ENCODE data around the gene ANAPC15.

ANAPC15 gene

DNA sequence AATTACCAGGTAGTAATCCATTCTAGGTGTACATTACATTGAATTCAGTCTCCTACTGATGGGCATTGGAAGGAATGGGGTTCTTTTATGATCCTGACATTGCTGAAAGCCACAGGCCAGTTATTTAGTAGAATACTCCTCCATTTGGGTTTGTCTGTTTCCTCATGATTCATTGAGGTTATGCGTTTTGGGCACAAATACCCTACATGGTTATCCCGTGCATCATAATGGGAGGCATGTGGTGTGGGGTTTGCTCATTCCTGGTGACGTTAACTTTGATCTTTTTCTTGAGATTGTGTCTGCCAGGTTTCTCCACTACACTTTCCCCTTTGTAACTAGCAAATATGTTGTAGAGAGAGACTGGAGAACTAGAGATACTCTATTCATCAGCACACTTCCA lies 28.6 kb upstream of the ANAPC15 start:
- Histone ChIP-seq H3K4me3 (IDR thresholded peaks at IDR 0.05; ENCODE audit: insufficient read depth, low read depth, low read length) (no peak overlapping the region), H3K4me2 (no peak overlapping the region), H3K4me1 (ENCODE audit: low read depth, poor library complexity, severe bottlenecking) (peaks cover 4% of the 10 kb centered on the region), H4K20me1 (ENCODE audit: insufficient read depth) (no peaks in the 10 kb centered on the region), H3K27ac (no peak overlapping the region), H3K9ac (no peak overlapping the region), H3K36me3 (ENCODE audit: insufficient read depth) (no peaks in the 10 kb centered on the region), H3K27me3 (ENCODE audit: insufficient read depth, low read depth) (no peaks in the 10 kb centered on the region), H2AFZ (ENCODE audit: low read depth) (no peak overlapping the region), H3K79me2 (ENCODE audit: insufficient read depth, low read depth) (no peaks in the 10 kb centered on the region)
- no peak for TF ChIP-seq CTCF (conservative IDR thresholded peaks at IDR 0.05; ENCODE audit: low read depth, low read length)

- Histone ChIP-seq H3K4me1 (ENCODE audit: low read depth, poor library complexity, severe bottlenecking) (peaks cover 4% of the 10 kb centered on the region), H3K4me2 (no peak overlapping the region), H3K9ac (no peak overlapping the region), H3K79me2 (ENCODE audit: insufficient read depth, low read depth) (no peaks in the 10 kb centered on the region), H3K36me3 (ENCODE audit: insufficient read depth) (no peaks in the 10 kb centered on the region), H4K20me1 (ENCODE audit: insufficient read depth) (no peaks in the 10 kb centered on the region), H2AFZ (ENCODE audit: low read depth) (no peak overlapping the region), H3K27me3 (ENCODE audit: insufficient read depth, low read depth) (no peaks in the 10 kb centered on the region), H3K27ac (no peak overlapping the region), H3K4me3 (IDR thresholded peaks at IDR 0.05; ENCODE audit: insufficient read depth, low read depth, low read length) (no peak overlapping the region)
- no peak for TF ChIP-seq CTCF (conservative IDR thresholded peaks at IDR 0.05; ENCODE audit: low read depth, low read length)
These were observed 28.2 kb upstream of the ANAPC15 start for GRCh38 chr11:72140661-72141060.

- no peaks in the 10 kb centered on the region for H4K20me1 ChIP-seq (ENCODE audit: insufficient read depth)
- no peak overlapping the region for H3K9ac ChIP-seq
- no peak overlapping the region for H3K4me3 ChIP-seq (IDR thresholded peaks at IDR 0.05; ENCODE audit: insufficient read depth, low read depth, low read length)
- H3K27ac ChIP-seq = no peak overlapping the region
- H2AFZ ChIP-seq (ENCODE audit: low read depth) = no peak overlapping the region
- H3K4me2 ChIP-seq = no peak overlapping the region
- H3K4me1 ChIP-seq (ENCODE audit: low read depth, poor library complexity, severe bottlenecking) = peaks cover 4% of the 10 kb centered on the region
- no peak for TF ChIP-seq CTCF (conservative IDR thresholded peaks at IDR 0.05; ENCODE audit: low read depth, low read length)
- no peaks in the 10 kb centered on the region for H3K79me2 ChIP-seq (ENCODE audit: insufficient read depth, low read depth)
- no peaks in the 10 kb centered on the region for H3K27me3 ChIP-seq (ENCODE audit: insufficient read depth, low read depth)
- H3K36me3 ChIP-seq (ENCODE audit: insufficient read depth) = no peaks in the 10 kb centered on the region
These were observed 27.0 kb upstream of the ANAPC15 start for GRCh38 chr11:72139500-72139899.

DNA sequence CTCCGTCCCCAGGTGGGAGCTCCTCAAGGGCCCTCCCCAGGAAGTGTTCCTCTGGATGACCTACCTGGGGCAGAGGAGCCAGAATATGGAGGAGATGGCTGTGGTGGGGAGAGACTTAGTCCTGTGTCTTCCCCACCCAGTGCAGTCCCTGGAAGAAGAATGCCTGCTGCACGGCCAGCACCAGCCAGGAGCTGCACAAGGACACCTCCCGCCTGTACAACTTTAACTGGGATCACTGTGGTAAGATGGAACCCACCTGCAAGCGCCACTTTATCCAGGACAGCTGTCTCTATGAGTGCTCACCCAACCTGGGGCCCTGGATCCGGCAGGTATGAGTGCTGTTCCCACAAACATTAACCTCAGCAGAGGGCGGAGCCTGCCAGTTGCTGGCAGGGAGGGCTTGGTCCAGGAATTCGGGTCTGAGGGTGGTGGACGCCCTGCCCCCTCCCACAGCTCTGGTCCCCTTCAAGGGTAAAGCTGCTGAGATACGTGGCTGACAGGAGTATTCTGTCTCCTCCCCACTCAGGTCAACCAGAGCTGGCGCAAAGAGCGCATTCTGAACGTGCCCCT lies 26.4 kb upstream of the ANAPC15 start:
- no peaks in the 10 kb centered on the region for H3K79me2 ChIP-seq (ENCODE audit: insufficient read depth, low read depth)
- H3K27ac ChIP-seq = no peak overlapping the region
- no peaks in the 10 kb centered on the region for H4K20me1 ChIP-seq (ENCODE audit: insufficient read depth)
- H3K36me3 ChIP-seq (ENCODE audit: insufficient read depth) = no peaks in the 10 kb centered on the region
- H3K4me1 ChIP-seq (ENCODE audit: low read depth, poor library complexity, severe bottlenecking) = peaks cover 3% of the 10 kb centered on the region
- H3K4me2 ChIP-seq = no peak overlapping the region
- H3K4me3 ChIP-seq (IDR thresholded peaks at IDR 0.05; ENCODE audit: insufficient read depth, low read depth, low read length) = no peak overlapping the region
- H3K9ac ChIP-seq = no peak overlapping the region
- H2AFZ ChIP-seq (ENCODE audit: low read depth) = no peak overlapping the region
- no peaks in the 10 kb centered on the region for H3K27me3 ChIP-seq (ENCODE audit: insufficient read depth, low read depth)
- TF ChIP-seq CTCF (conservative IDR thresholded peaks at IDR 0.05; ENCODE audit: low read depth, low read length) = no peak
